22Rv1 (cell line): ENCODE data around the gene LHFPL6.

Experiments
- H3K27ac ChIP-seq: fragments of 450-650 bp; 2 replicates; pipeline ENCODE4 v1.5.1; 2017
- ZFX ChIP-seq: fragments of 450-650 bp; IDR thresholded peaks from 2 replicates; pipeline ENCODE4 v1.6.1; 2017; ENCODE audit warnings: antibody characterized with exemption, borderline replicate concordance
- TF ChIP-seq, protein P1 (sequence below): fragments of 450-650 bp; IDR thresholded peaks from 2 replicates; pipeline ENCODE4 v1.5.1; 2017; ENCODE audit warnings: mild to moderate bottlenecking

Gene LHFPL6

DNA sequence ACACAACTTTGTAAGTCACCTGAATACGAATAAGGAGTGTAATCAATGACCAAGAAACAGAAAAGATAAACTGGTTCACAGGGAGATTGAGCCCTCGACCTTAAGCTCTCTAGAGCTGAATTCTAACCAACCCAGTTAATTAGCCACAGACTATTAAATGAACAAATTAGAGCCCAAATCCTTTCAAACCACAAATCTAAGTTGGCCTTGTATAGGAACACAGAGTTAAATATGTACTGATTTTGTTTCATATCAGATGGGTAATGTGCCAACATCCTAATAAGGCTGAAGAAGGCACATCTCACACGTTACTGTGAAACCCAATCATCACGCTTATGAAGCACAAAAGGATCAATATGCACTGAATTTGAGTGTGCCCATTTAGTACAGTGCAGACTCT is 156.1 kb downstream of the LHFPL6 start:
- H3K27ac ChIP-seq, result 0 out of 2 replicates have a peak overlapping the region, but pooled peaks have one; percentile 1
- TF ChIP-seq, protein P1, sequence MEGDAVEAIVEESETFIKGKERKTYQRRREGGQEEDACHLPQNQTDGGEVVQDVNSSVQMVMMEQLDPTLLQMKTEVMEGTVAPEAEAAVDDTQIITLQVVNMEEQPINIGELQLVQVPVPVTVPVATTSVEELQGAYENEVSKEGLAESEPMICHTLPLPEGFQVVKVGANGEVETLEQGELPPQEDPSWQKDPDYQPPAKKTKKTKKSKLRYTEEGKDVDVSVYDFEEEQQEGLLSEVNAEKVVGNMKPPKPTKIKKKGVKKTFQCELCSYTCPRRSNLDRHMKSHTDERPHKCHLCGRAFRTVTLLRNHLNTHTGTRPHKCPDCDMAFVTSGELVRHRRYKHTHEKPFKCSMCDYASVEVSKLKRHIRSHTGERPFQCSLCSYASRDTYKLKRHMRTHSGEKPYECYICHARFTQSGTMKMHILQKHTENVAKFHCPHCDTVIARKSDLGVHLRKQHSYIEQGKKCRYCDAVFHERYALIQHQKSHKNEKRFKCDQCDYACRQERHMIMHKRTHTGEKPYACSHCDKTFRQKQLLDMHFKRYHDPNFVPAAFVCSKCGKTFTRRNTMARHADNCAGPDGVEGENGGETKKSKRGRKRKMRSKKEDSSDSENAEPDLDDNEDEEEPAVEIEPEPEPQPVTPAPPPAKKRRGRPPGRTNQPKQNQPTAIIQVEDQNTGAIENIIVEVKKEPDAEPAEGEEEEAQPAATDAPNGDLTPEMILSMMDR, result no peak
- TF ChIP-seq ZFX, result no peak

DNA sequence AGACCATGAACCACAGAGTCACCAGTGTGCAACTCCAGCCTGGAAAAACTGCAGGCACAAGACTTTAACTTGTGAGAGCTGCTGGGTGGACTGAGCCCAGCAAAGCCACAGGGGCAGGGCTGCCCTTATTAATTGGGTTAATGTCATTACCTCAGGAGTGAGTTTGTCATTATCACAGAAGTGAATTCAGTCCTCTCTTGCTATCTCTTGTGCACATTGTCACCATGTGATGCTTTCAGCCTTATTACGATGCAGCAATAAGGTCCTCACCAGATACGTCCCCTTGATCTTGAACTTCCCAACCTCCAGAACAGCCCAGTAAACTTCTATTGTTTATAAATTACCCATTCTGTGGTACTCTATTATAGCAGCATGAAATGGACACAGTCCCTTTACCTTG is 158.1 kb downstream of the LHFPL6 start:
- TF ChIP-seq, protein P1, result no peak

DNA sequence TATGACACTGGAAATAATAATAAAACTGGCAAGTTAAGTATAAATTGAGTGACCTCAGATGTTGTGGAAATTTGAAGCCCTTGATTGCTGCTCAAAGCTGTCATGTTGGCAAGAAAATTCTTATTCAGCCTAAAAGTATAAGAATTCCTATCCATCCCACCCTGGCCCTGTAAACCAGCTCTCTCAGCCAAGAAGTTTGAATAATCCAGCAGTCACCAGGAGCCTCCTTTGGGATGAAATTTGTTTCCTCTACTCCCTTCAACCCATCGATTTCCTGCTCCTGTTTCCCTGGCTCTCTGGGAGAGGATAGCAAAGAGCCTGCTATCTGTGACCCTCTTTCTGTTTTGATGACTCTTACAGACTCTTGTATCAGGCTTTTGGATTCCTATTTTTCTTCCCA is 169.3 kb downstream of the LHFPL6 start:
- no peak overlapping the region for H3K27ac ChIP-seq
- TF ChIP-seq, protein P1, result no peak
- no peak for TF ChIP-seq ZFX

More for the DNA sequence above, 158.1 kb downstream of the LHFPL6 start:
- no peak overlapping the region for H3K27ac ChIP-seq

DNA sequence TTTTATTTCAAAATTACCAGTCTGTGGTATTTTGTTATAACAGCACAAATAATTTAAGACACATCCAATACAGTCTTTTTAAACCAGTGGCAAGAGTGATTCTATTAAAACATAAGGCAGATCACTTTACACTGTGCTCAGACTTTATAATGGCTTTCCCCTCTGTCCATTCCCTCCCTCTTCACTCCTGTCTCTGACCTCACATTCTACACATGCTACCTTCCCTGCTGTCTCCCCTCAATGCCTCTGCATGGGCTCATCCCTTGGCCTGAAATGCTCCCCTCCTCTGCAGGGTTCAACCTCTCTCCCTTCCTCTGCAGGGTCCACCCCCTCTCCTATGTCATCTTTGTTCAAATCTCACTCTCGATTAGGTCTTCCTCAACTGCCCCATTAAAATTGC is 170.8 kb downstream of the LHFPL6 start:
- H3K27ac ChIP-seq, result no peak overlapping the region
- TF ChIP-seq, protein P1, result no peak
- TF ChIP-seq ZFX, result no peak

DNA sequence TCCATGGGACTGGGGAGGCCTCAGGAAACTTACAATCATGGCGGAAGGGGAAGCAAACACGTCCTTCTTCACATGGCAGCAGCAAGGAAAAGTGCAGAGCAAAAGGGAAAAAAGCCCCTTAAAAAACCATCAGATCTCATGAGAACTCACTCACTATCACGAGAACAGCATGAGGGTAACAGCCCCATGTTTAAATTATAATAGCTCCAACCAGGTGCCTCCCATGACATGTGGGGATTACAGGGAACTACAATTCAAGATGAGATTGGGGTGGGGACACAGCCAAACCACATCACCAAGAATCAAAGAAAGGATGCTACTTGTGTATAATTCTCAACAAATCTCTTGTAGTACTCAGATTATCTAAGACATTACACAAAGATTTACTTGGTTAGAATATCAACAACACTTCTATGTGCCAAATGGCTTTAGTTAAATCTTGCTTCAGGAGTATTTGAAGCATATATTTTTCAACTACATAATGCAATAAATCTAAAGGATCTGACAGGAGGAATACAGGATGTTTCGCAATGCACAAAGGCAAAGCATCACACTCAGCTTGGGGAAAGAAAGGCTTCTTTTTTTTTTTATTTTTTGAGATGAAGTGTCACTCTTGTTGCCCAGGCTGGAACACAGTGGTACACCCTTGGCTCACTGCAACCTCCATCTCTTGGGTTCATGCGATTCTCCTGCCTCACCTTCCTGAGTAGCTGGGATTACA is 180.0 kb downstream of the LHFPL6 start:
- H3K27ac ChIP-seq, result no peak overlapping the region
- TF ChIP-seq, protein P1, result no peak
- no peak for TF ChIP-seq ZFX

DNA sequence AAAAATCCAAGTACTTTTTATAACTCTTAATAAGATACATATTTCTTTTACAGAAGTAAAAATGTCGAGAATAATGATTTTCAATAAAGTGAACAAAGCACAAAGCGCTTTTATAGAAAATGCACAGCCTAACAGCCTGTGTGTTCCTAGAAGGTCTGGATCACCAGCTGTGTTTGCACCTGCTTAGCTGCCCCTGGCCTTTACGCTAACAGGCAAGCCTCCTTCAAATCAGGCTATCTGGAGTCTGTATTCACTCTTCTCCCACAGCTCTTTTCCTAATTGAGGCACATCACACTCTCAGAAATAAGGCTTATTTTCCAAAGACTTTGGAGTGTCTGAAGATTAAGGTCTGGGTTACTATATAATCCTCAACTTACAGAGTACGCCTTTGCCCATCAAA is 183.1 kb downstream of the LHFPL6 start:
- TF ChIP-seq, protein P1, result no peak
- no peak for TF ChIP-seq ZFX
- H3K27ac ChIP-seq, result no peak overlapping the region

DNA sequence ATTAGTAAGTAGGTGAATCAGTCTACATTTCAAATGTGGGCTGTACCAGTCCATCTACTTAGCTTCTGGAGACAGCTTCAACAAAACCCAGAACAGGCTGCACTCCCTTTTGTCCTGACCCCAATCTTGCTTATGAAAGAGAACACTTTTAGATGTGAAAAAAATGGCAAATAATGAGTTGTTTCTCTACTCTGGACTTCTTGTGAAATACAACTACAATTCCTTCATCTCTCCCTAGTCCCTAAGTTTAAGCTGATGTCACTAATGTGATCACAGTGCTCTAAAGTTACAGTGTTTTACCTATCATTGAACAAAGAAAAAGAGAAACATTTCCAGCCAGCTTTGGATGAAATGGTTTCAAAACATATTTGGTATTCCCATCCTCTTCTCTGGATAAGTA is 183.9 kb downstream of the LHFPL6 start:
- no peak for TF ChIP-seq ZFX
- TF ChIP-seq, protein P1, result no peak
- H3K27ac ChIP-seq, result no peak overlapping the region
